ENCODE data around the gene WDR5B.
"Not testable (repeated sequence)": the region's sequence is repeated elsewhere in the genome, so short reads cannot be mapped to it uniquely, and the experiment has no call there.

WDR5B gene

DNA sequence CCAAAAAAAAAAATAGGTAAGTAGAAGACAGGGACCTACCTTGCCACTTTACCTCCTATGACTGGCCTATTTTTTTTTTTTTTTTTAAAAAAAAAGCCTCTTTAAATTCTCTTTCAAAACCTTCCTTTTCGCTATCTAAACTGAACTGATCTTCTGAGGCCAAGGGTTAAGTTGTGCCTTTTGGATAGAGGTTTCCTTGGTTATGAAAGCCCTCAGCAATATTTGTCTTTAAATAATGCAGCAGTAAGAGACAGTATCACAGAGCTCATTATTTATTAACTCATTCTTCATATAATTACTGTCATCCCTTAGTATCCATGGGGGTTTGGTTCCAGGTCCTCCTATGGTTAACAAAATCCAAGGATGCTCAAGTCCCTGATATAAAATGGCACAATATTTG is 41.8 kb downstream of the WDR5B start:
- TF ChIP-seq CTCF (IDR thresholded peaks at IDR 0.05; ENCODE audit: low read depth, low read length, missing control alignments): no peak
- no peak overlapping the region for H3K4me3 ChIP-seq (ENCODE audit: low read depth, low read length)
- no peak for DNase-seq (ENCODE audit: low read depth)

DNA sequence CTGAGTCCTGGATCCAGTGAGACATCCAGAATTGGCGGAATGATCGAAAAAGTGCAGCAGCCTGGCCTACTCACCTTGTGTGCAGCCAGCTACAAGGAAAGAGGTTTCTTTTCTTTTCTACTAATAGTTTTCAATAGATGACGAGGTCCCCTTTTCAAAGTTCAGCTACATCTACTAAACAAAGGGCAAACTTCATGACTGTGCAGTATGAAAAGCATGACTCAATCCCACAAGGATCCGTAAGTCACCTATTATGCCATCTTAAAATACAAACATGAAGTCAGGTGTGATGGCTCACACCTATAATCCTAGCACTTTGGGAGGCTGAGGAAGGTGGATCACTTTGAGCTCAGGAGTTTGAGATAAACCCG is 49.5 kb downstream of the WDR5B start:
- no peak for TF ChIP-seq CTCF (IDR thresholded peaks at IDR 0.05; ENCODE audit: low read depth, low read length, missing control alignments)
- no peak overlapping the region for H3K4me3 ChIP-seq (ENCODE audit: low read depth, low read length)
- no peak for DNase-seq (ENCODE audit: low read depth)

- not testable (repeated sequence) for DNase-seq (ENCODE audit: low read depth); H3K4me3 ChIP-seq (ENCODE audit: low read depth, low read length)
Observed at GRCh38 chr3:122365582-122366378, 50.1 kb downstream of the WDR5B start.

- no peak for DNase-seq (ENCODE audit: low read depth)
- TF ChIP-seq CTCF (IDR thresholded peaks at IDR 0.05; ENCODE audit: low read depth, low read length, missing control alignments): no peak
- H3K4me3 ChIP-seq (ENCODE audit: low read depth, low read length): no peak overlapping the region
Observed at GRCh38 chr3:122365073-122365472, 50.8 kb downstream of the WDR5B start.

- no peak for TF ChIP-seq CTCF (IDR thresholded peaks at IDR 0.05; ENCODE audit: low read depth, low read length, missing control alignments)
- H3K4me3 ChIP-seq (ENCODE audit: low read depth, low read length): no peak overlapping the region
- no peak for DNase-seq (ENCODE audit: low read depth)
Observed at GRCh38 chr3:122364490-122364889, 51.4 kb downstream of the WDR5B start.
